Measurements from ENCODE around the gene TOP2A.

DNA sequence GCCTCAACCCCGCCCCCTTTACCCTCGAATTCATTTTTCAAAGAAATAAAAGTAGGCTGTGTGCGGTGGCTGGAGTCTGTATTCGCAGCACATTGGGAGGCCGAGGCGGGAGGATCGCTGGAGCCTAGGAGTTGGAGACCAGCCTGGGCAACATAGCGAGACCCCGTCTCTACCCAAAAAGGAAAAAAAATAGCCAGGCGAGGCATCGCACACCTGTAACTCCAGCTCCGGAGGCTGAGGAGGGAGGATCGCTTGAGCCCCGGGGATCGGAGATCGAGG, 671 bp upstream of the TOP2A start:
- TF ChIP-seq CTCF (conservative IDR thresholded peaks at IDR 0.05 in 1 of 2, IDR thresholded peaks at IDR 0.05 in 1 of 2; ENCODE audit: low read depth in 1 of 2, low read length in 2 of 2) = no peak
- no peak for TF ChIP-seq EZH2 (IDR thresholded peaks at IDR 0.05; ENCODE audit: low read length, missing control alignments)
